ENCODE data around the gene SLC7A14. TPM values are rescaled to one million over a fixed set of nuclear protein-coding genes. Genes with fewer than 3 reads are reported as not detected.
"Not testable (repeated sequence)": the region's sequence is repeated elsewhere in the genome, so short reads cannot be mapped to it uniquely, and the experiment has no call there.

SLC7A14 gene
- total RNA-seq, 1 experiment from 2014 or later, result not detected

DNA sequence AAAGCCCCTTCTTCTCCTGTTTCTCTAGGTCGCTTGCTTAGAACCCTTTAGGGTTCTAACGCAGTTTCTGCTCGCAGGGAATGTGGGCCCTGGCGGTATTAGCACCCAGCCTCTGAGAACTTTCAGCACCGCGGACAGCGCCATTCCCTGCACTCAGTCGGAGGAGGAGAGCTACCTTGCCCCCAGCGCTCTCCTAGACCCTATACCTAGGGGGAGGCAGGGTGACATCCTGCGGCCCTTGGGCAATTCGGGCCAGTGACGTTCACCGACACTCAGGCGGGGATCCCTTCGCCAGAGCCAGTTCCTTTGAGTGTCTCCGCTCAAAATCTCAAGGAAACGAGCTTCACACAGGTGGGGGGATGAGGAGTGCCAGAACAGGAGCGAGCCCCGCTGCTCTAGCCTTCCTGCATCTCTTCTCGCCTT is 1.3 kb downstream of the SLC7A14 start:
- H3K4me1 Mint-ChIP-seq (ENCODE audit: low read depth, unreplicated experiment), result no peaks in the 10 kb centered on the region
- H3K36me3 Mint-ChIP-seq (ENCODE audit: insufficient read depth, unreplicated experiment), result no peaks in the 10 kb centered on the region
- no TSS peak for BruUV-seq (replicated peaks)
- peak; percentile 68 for DNase-seq
- CTCF ChIA-PET, result interaction anchor here (1.9 to 2.0 kb wide), 2 partner anchors 13 to 227 kb away, joined by 4 to 5 read pairs; no protein-coding TSS in a partner anchor
- peaks cover 64% of the 10 kb centered on the region for H3K27me3 Mint-ChIP-seq (ENCODE audit: unreplicated experiment)
- intact Hi-C loops (cut with micrococcal nuclease; ENCODE audit: unreplicated experiment), result no loop called here
- no peak for TF ChIP-seq CTCF (IDR thresholded peaks at IDR 0.05; ENCODE audit: unreplicated experiment)
- H3K9me3 Mint-ChIP-seq (ENCODE audit: low read depth, unreplicated experiment), result no peaks in the 10 kb centered on the region
- no peak overlapping the region for H3K27ac Mint-ChIP-seq (ENCODE audit: unreplicated experiment)
- no peak overlapping the region for H3K4me3 Mint-ChIP-seq (ENCODE audit: low read depth, unreplicated experiment)

DNA sequence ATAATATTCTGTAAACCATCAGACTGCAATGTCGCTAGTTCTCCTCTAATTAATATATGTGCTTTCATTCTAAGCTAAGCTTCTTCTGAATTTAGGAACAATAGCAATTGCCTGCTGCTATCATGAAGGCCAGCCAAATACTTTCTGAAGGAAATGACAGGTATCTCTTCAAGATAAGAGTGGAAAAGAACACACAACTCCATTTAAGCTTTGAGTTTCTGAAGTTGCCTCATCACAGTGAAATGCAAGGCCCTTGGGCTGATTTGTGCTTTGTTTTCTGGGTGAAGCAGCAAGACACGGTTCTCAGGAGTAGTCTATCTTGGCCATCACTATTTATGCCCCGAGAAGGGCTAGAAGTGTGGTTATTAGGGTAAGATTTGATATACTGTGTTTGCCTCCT is 6.2 kb downstream of the SLC7A14 start:
- Mint-ChIP-seq H3K36me3 (ENCODE audit: insufficient read depth, unreplicated experiment) (no peaks in the 10 kb centered on the region), H3K4me1 (ENCODE audit: low read depth, unreplicated experiment) (no peaks in the 10 kb centered on the region), H3K27ac (ENCODE audit: unreplicated experiment) (no peak overlapping the region), H3K27me3 (ENCODE audit: unreplicated experiment) (peaks cover 44% of the 10 kb centered on the region), H3K9me3 (ENCODE audit: low read depth, unreplicated experiment) (no peaks in the 10 kb centered on the region), H3K4me3 (ENCODE audit: low read depth, unreplicated experiment) (no peak overlapping the region)
- BruUV-seq (replicated peaks), result no TSS peak
- no peak for DNase-seq
- CTCF ChIA-PET, result interaction anchor here (0.7 kb wide), 1 partner anchor 232 kb away, joined by 3 read pairs; no protein-coding TSS in a partner anchor
- no peak for TF ChIP-seq CTCF (IDR thresholded peaks at IDR 0.05; ENCODE audit: unreplicated experiment)
- intact Hi-C loops (cut with micrococcal nuclease; ENCODE audit: unreplicated experiment), result no loop called here

DNA sequence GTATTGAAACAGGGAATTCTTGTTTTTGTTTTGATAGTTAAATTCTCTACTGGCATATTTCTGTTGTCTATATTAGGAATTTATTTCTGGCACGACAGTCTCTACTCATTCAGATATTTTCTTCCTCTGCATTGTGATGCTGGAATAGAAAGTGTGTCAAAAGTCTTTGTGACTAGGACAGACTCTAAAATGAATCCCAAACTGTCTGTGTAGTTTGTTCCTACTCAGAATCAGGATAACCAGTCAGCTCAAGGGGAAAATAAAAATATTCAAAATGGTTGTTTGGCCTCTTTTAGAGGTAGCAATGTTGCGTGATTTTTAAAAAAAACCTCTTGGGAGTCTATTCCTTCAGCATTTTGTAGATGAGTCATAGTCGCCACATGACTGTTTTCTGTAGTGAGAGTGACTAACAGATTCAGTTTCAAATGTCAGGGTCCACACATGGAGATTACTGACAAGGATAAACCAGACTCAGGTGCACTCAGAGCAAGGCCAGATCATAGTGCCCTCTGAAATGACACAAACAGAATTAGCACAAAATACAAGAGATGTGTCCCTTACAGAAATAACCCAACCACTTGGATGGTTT is 13.1 kb downstream of the SLC7A14 start:
- Mint-ChIP-seq H3K9me3 (ENCODE audit: low read depth, unreplicated experiment) (no peaks in the 10 kb centered on the region), H3K27me3 (ENCODE audit: unreplicated experiment) (peaks cover 25% of the 10 kb centered on the region), H3K27ac (ENCODE audit: unreplicated experiment) (peak overlapping the region; percentile 1), H3K4me1 (ENCODE audit: low read depth, unreplicated experiment) (peaks cover 15% of the 10 kb centered on the region), H3K36me3 (ENCODE audit: insufficient read depth, unreplicated experiment) (no peaks in the 10 kb centered on the region), H3K4me3 (ENCODE audit: low read depth, unreplicated experiment) (no peak overlapping the region)
- intact Hi-C loops (cut with micrococcal nuclease; ENCODE audit: unreplicated experiment), result no loop called here
- CTCF ChIA-PET, result no interaction called here
- no TSS peak for BruUV-seq (replicated peaks)
- peak; percentile 26 for DNase-seq
- TF ChIP-seq CTCF (IDR thresholded peaks at IDR 0.05; ENCODE audit: unreplicated experiment), result no peak

DNA sequence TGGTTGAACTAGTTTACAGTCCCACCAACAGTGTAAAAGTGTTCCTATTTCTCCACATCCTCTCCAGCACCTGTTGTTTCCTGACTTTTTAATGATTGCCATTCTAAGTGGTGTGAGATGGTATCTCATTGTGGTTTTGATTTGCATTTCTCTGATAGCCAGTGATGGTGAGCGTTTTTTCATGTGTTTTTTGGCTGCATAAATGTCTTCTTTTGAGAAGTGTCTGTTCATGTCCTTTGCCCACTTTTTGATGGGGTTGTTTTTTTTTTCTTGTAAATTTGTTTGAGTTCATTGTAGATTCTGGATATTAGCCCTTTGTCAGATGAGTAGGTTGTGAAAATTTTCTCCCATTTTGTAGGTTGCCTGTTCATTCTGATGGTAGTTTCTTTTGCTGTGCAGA is 18.3 kb downstream of the SLC7A14 start:
- H3K27ac Mint-ChIP-seq (ENCODE audit: unreplicated experiment); H3K9me3 Mint-ChIP-seq (ENCODE audit: low read depth, unreplicated experiment); H3K4me1 Mint-ChIP-seq (ENCODE audit: low read depth, unreplicated experiment); H3K36me3 Mint-ChIP-seq (ENCODE audit: insufficient read depth, unreplicated experiment); CTCF ChIA-PET; DNase-seq; H3K27me3 Mint-ChIP-seq (ENCODE audit: unreplicated experiment); intact Hi-C loops (cut with micrococcal nuclease; ENCODE audit: unreplicated experiment); H3K4me3 Mint-ChIP-seq (ENCODE audit: low read depth, unreplicated experiment); BruUV-seq (replicated peaks): not testable (repeated sequence)

DNA sequence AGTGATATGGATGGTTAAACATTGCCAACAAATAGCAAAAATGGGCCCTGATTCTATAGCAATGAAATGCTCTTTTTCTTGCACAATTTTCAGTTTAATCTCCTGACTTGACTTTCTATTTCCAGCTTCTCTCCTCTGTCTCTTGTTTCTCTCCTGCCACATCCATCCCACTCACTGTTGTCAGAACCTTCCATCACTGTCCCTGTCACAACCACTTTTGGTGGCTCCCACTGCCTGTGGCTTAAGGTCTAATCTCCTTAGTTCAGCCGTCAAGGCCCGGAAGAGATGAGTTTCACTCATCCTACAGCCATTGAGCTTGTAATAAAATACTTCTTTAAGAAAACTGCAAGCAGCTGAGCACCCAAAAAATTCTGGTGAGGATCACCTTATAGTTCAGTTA is 19.5 kb downstream of the SLC7A14 start:
- intact Hi-C loops (cut with micrococcal nuclease; ENCODE audit: unreplicated experiment), result no loop called here
- Mint-ChIP-seq H3K27ac (ENCODE audit: unreplicated experiment) (no peak overlapping the region), H3K36me3 (ENCODE audit: insufficient read depth, unreplicated experiment) (no peaks in the 10 kb centered on the region), H3K4me1 (ENCODE audit: low read depth, unreplicated experiment) (no peaks in the 10 kb centered on the region), H3K27me3 (ENCODE audit: unreplicated experiment) (no peaks in the 10 kb centered on the region), H3K4me3 (ENCODE audit: low read depth, unreplicated experiment) (no peak overlapping the region), H3K9me3 (ENCODE audit: low read depth, unreplicated experiment) (no peaks in the 10 kb centered on the region)
- no peak for DNase-seq
- no peak for TF ChIP-seq CTCF (IDR thresholded peaks at IDR 0.05; ENCODE audit: unreplicated experiment)
- CTCF ChIA-PET, result interaction anchor here (0.6 to 1.1 kb wide), 2 partner anchors 14 to 320 kb away, joined by 3 read pairs; no protein-coding TSS in a partner anchor
- BruUV-seq (replicated peaks), result no TSS peak
